Gastroesophageal sphincter (tissue), 3 donors: ENCODE results near the gene MACROD2.

Experiments
- CTCF ChIP-seq, 4 experiments: fragments of 200-600 bp in 2 of 4; fragments of 450-650 bp in 2 of 4; sonication (generic) in 1 of 4; IDR thresholded peaks; one replicate each; pipeline ENCODE4 v1.5.1; 2017 to 2019; ENCODE audit warnings: antibody characterized with exemption in 4 of 4, mild to moderate bottlenecking in 2 of 4, moderate library complexity in 2 of 4
- POLR2A ChIP-seq, 2 donors: fragments of 450-650 bp; IDR thresholded peaks; one replicate each; pipeline ENCODE4 v1.6.1; 2017; ENCODE audit warnings: antibody characterized with exemption in 2 of 2, mild to moderate bottlenecking in 2 of 2, moderate library complexity in 1 of 2
- POLR2AphosphoS5 ChIP-seq: sonication (generic); formaldehyde crosslinking; IDR thresholded peaks from one replicate; pipeline ENCODE4 v1.6.1; 2017; ENCODE audit warnings: antibody characterized with exemption

GRCh38 chr20:15965165-15965564, 1969.8 kb downstream of the MACROD2 start:
- no peak for TF ChIP-seq CTCF (IDR thresholded peaks at IDR 0.05)
- no peak for TF ChIP-seq POLR2AphosphoS5
- TF ChIP-seq POLR2A (IDR thresholded peaks at IDR 0.05) = no peak
